NCI-H187 (cell line): ENCODE data around the gene R3HDM4.

ENCODE experiments used
- DNase-seq, 2 experiments: peaks; one replicate each; lab custom pipeline; 2025; lab: John Stamatoyannopoulos, UW

Gene R3HDM4

GRCh38 chr19:875265-875879, 37.6 kb downstream of the R3HDM4 start:
- DNase-seq: no peak

GRCh38 chr19:873561-874041, 39.4 kb downstream of the R3HDM4 start:
- DNase-seq: no peak

GRCh38 chr19:873084-873483, 39.9 kb downstream of the R3HDM4 start:
- DNase-seq: no peak

- DNase-seq: no peak
Measured at GRCh38 chr19:872266-872951, 40.6 kb downstream of the R3HDM4 start.

GRCh38 chr19:871446-872265, 41.4 kb downstream of the R3HDM4 start:
- DNase-seq: no peak

- no peak for DNase-seq
Measured at GRCh38 chr19:870963-871401, 42.0 kb downstream of the R3HDM4 start.

- no peak for DNase-seq
Measured at GRCh38 chr19:870314-870713, 42.7 kb downstream of the R3HDM4 start.

GRCh38 chr19:869245-870177, 43.5 kb downstream of the R3HDM4 start:
- DNase-seq: no peak

- DNase-seq: no peak
Measured at GRCh38 chr19:868458-869244, 44.4 kb downstream of the R3HDM4 start.

- DNase-seq: no peak
Measured at GRCh38 chr19:867855-868457, 45.1 kb downstream of the R3HDM4 start.

- no peak for DNase-seq
Measured at GRCh38 chr19:867301-867793, 45.7 kb downstream of the R3HDM4 start.

- DNase-seq: no peak
Measured at GRCh38 chr19:866769-867300, 46.2 kb downstream of the R3HDM4 start.

GRCh38 chr19:863315-863620, 49.8 kb downstream of the R3HDM4 start:
- no peak for DNase-seq

GRCh38 chr19:862581-863314, 50.3 kb downstream of the R3HDM4 start:
- DNase-seq: peak; percentile 24 to 45

GRCh38 chr19:861756-862580, 51.1 kb downstream of the R3HDM4 start:
- peak; percentile 38 to 72 for DNase-seq

GRCh38 chr19:861141-861755, 51.8 kb downstream of the R3HDM4 start:
- DNase-seq: no peak

GRCh38 chr19:858868-859843, 53.9 kb downstream of the R3HDM4 start, which contains the start of gene CFD:
CFD (plus strand) TSS chr19:859664; CDS start chr19:859690, 26 bp downstream.
- no peak for DNase-seq
